Caco-2 (cell line): ENCODE results near the gene MPZ. TPM values are rescaled to one million over a fixed set of nuclear protein-coding genes. Genes with fewer than 3 reads are reported as not detected.
"Not testable (repeated sequence)": the region's sequence is repeated elsewhere in the genome, so short reads cannot be mapped to it uniquely, and the experiment has no call there.

Experiments
- BruUV-seq: library from RNA; stranded (reverse); fragments of 400-500 nt; replicated peaks from 2 replicates; lab custom pipeline; 2021; lab: Mats Ljungman, UMichigan
- CTCF ChIA-PET: fragments of 300-600 bp; sonication (Branson Sonifier 250); formaldehyde crosslinking; loops from one replicate; lab custom pipeline; 2022; ENCODE audit warnings: antibody characterized with exemption; lab: Charles Lee
- POLR2A ChIA-PET: fragments of 300-600 bp; sonication (Branson Sonifier 250); formaldehyde crosslinking; loops from one replicate; lab custom pipeline; 2022; ENCODE audit warnings: antibody characterized with exemption; lab: Charles Lee
- DNase-seq, 2 experiments: peaks; one replicate each; pipeline versions ENCODE4 v3.0.0 to v3.0.0-alpha.2; 2020 to 2022
- H3K27me3 ChIP-seq: replicated peaks from 2 replicates; pipeline ENCODE4 v1.6.0; 2011; ENCODE audit warnings: low read length; ENCODE audit not compliant: control insufficient read depth, insufficient read depth
- H3K36me3 ChIP-seq: 2 replicates; pipeline ENCODE4 v1.5.1; 2011; ENCODE audit warnings: low read length; ENCODE audit not compliant: control insufficient read depth, insufficient read depth
- H3K4me1 ChIP-seq: fragments of 250-450 bp; sonication (Bioruptor Pico); 2 replicates; pipeline ENCODE4 v1.5.1; 2020; ENCODE audit warnings: mild to moderate bottlenecking
- H3K4me3 ChIP-seq: 2 replicates; pipeline ENCODE4 v1.5.1; 2011; ENCODE audit warnings: low read depth, mild to moderate bottlenecking, control low read depth, low read length
- H3K9me3 ChIP-seq: fragments of 250-450 bp; sonication (Bioruptor Pico); 2 replicates; pipeline ENCODE4 v1.5.1; 2020; ENCODE audit warnings: mild to moderate bottlenecking, moderate library complexity
- H3K27ac Mint-ChIP-seq: one replicate; pipeline ENCODE4 v1.8.0; 2022; ENCODE audit warnings: mixed read lengths; ENCODE audit not compliant: unreplicated experiment
- H3K27me3 Mint-ChIP-seq: one replicate; pipeline ENCODE4 v1.8.0; 2022; ENCODE audit warnings: mixed read lengths; ENCODE audit not compliant: insufficient read depth, unreplicated experiment
- H3K36me3 Mint-ChIP-seq: one replicate; pipeline ENCODE4 v1.8.0; 2022; ENCODE audit warnings: mild to moderate bottlenecking, mixed read lengths; ENCODE audit not compliant: insufficient read depth, unreplicated experiment
- H3K4me1 Mint-ChIP-seq: one replicate; pipeline ENCODE4 v1.8.0; 2022; ENCODE audit warnings: low read depth, mixed read lengths; ENCODE audit not compliant: unreplicated experiment
- H3K4me3 Mint-ChIP-seq: one replicate; pipeline ENCODE4 v1.8.0; 2022; ENCODE audit warnings: mild to moderate bottlenecking, moderate library complexity, mixed read lengths; ENCODE audit not compliant: unreplicated experiment
- H3K9me3 Mint-ChIP-seq: one replicate; pipeline ENCODE4 v1.8.0; 2022; ENCODE audit warnings: mixed read lengths; ENCODE audit not compliant: unreplicated experiment
- intact Hi-C: fragments of 100-400 bp; cut with micrococcal nuclease; formaldehyde crosslinking; loops from one replicate; pipeline ENCODE4 v1.10.0; 2022; ENCODE audit not compliant: unreplicated experiment
- total RNA-seq: library from RNA; stranded (reverse); gene quantifications from 2 replicates; pipeline ENCODE4 v1.2.3, GENCODE V29; 2022
- TF ChIP-seq, protein P1 (sequence below), 2 experiments: fragments of 200-600 bp in 1 of 2; IDR thresholded peaks; 1 replicate in 1 of 2; 2 replicates in 1 of 2; pipeline versions ENCODE4 v1.5.1 to v1.8.0; 2011 to 2022; ENCODE audit warnings: antibody characterized with exemption in 1 of 2, control low read depth in 1 of 2, inconsistent platforms in 1 of 2, low read depth in 1 of 2, low read length in 1 of 2, mild to moderate bottlenecking in 1 of 2, moderate library complexity in 1 of 2; ENCODE audit not compliant: insufficient read depth in 1 of 2, severe bottlenecking in 1 of 2, unreplicated experiment in 1 of 2

MPZ gene
- total RNA-seq, 1 experiment from 2014 or later, result 0.20 TPM

DNA sequence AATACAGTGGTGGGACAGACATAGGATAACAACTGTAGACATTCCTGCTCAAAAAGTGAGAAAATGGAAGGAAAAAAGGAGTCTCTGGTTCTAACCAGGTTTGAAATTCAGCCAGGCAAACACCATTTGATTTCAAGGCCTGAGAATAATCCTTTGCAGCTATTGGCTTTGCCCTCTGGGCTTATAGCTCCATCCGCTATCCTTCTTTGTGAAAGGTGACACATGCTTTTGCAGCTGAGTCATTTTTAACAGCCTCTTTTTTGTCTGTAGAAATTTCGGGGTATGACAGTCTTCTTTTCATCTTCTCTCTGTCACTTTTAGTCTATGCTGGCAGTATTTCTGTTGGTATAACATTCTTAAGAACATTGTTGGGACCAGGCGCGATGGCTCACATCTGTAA lies 20.6 kb upstream of the MPZ start:
- H3K4me1 Mint-ChIP-seq, result no peaks in the 10 kb centered on the region
- no peaks in the 10 kb centered on the region for H3K27me3 Mint-ChIP-seq
- H3K4me1 ChIP-seq, result no peaks in the 10 kb centered on the region
- TF ChIP-seq, protein P1, sequence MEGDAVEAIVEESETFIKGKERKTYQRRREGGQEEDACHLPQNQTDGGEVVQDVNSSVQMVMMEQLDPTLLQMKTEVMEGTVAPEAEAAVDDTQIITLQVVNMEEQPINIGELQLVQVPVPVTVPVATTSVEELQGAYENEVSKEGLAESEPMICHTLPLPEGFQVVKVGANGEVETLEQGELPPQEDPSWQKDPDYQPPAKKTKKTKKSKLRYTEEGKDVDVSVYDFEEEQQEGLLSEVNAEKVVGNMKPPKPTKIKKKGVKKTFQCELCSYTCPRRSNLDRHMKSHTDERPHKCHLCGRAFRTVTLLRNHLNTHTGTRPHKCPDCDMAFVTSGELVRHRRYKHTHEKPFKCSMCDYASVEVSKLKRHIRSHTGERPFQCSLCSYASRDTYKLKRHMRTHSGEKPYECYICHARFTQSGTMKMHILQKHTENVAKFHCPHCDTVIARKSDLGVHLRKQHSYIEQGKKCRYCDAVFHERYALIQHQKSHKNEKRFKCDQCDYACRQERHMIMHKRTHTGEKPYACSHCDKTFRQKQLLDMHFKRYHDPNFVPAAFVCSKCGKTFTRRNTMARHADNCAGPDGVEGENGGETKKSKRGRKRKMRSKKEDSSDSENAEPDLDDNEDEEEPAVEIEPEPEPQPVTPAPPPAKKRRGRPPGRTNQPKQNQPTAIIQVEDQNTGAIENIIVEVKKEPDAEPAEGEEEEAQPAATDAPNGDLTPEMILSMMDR (IDR thresholded peaks at IDR 0.05; ENCODE audit: insufficient read depth in 1 of 2, low read depth in 1 of 2, low read length in 1 of 2, severe bottlenecking in 1 of 2, unreplicated experiment in 1 of 2), result no peak
- no peak overlapping the region for H3K4me3 ChIP-seq
- no peaks in the 10 kb centered on the region for H3K9me3 ChIP-seq
- peaks cover 84% of the 10 kb centered on the region for H3K36me3 Mint-ChIP-seq
- POLR2A ChIA-PET, result no interaction called here
- CTCF ChIA-PET, result interaction anchor here (0.6 kb wide), 1 partner anchor 105 kb away, joined by 3 read pairs; no protein-coding TSS in a partner anchor
- H3K4me3 Mint-ChIP-seq, result no peak overlapping the region
- H3K27ac Mint-ChIP-seq, result no peak overlapping the region
- DNase-seq, result peak in 1 of 2 experiments; percentile 7
- no peaks in the 10 kb centered on the region for H3K27me3 ChIP-seq
- H3K36me3 ChIP-seq, result no peaks in the 10 kb centered on the region; the same call in 1 of the 2 replicates
- no peaks in the 10 kb centered on the region for H3K9me3 Mint-ChIP-seq
- intact Hi-C loops, result no loop called here
- BruUV-seq, result TSS peak; percentile 4

DNA sequence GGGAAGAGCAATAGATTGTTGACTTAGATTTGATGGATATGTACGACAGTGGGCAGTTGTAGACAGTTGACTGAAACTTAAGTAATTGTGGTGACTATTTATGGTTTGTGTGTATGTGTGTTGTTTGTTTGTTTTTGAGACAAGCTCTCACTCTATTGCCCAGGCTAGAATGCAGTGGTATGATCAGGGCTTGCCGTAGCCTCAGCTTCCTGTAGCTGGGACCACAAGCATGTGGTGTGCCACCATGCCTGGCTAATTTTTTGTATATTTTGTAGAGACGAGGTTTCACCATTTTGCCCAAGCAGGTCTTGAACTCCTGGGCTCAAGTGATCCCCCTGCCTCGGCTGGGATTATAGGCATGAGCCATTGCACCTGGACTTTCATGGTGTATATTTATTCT lies 14.3 kb upstream of the MPZ start:
- H3K27ac Mint-ChIP-seq, result no peak overlapping the region
- no TSS peak for BruUV-seq
- no peaks in the 10 kb centered on the region for H3K9me3 Mint-ChIP-seq
- intact Hi-C loops, result no loop called here
- peaks cover 7% of the 10 kb centered on the region for H3K4me1 Mint-ChIP-seq
- no peak for DNase-seq
- peaks cover 62% of the 10 kb centered on the region for H3K36me3 Mint-ChIP-seq
- Histone ChIP-seq H3K4me3 (no peak overlapping the region), H3K36me3 (no peaks in the 10 kb centered on the region; the same call in 1 of the 2 replicates), H3K27me3 (no peaks in the 10 kb centered on the region), H3K4me1 (no peaks in the 10 kb centered on the region), H3K9me3 (no peaks in the 10 kb centered on the region)
- POLR2A ChIA-PET, result no interaction called here
- H3K27me3 Mint-ChIP-seq, result no peaks in the 10 kb centered on the region
- TF ChIP-seq, protein P1 (IDR thresholded peaks at IDR 0.05; ENCODE audit: insufficient read depth in 1 of 2, low read depth in 1 of 2, low read length in 1 of 2, severe bottlenecking in 1 of 2, unreplicated experiment in 1 of 2), result no peak
- H3K4me3 Mint-ChIP-seq, result no peak overlapping the region
- CTCF ChIA-PET, result no interaction called here

DNA sequence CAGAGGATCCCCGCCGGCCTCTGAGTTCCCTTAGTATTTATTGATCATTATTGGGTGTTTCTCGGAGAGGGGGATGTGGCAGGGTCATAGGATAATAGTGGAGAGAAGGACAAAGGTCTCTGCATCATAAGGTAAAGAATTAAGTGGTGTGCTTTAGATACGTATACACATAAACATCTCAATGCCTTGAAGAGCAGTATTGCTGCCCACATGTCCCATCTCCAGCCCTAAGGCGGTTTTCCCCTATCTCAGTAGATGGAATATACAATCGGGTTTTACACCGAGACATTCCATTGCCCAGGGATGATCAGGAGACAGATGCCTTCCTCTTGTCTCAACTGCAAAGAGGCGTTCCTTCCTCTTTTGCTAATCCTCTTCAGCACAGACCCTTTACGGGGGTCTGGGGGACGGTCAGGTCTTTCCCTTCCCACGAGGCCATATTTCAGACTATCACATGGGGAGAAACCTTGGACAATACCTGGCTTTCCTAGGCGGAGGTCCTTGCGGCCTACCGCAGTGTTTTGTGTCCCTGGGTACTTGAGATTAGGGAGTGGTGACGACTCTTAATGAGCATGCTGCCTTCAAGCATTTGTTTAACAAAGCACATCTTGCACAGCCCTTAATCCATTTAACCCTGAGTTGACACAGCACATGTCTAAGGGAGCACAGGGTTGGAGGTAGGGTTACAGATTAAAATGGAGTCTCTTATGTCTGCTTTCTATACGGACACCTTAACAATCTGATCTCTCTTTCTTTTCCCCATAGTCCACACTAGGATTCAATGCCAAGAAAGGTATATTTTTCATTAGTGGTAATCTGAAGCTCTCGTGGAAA lies 6.3 kb upstream of the MPZ start:
- H3K9me3 Mint-ChIP-seq, H3K36me3 ChIP-seq, intact Hi-C loops, H3K27ac Mint-ChIP-seq, H3K4me3 ChIP-seq, H3K4me1 Mint-ChIP-seq, CTCF ChIA-PET, H3K9me3 ChIP-seq, DNase-seq, H3K27me3 Mint-ChIP-seq, H3K4me1 ChIP-seq, H3K27me3 ChIP-seq, BruUV-seq, H3K4me3 Mint-ChIP-seq: not testable (repeated sequence)
- POLR2A ChIA-PET, result interaction anchor here (0.7 to 0.8 kb wide), 2 partner anchors 83 to 91 kb away, joined by 3 to 7 read pairs; partner anchors contain the start of gene TOMM40L
- H3K36me3 Mint-ChIP-seq, result peaks cover 18% of the 10 kb centered on the region
